GM15510 (cell line): ENCODE measurements around the gene RAB8B.

Source experiments
- POLR2A ChIP-seq: IDR thresholded peaks from 3 replicates; pipeline ENCODE4 v1.6.1; 2011; ENCODE audit warnings: borderline replicate concordance; ENCODE audit not compliant: insufficient read length; ENCODE audit errors: extremely low read depth

Gene RAB8B

DNA sequence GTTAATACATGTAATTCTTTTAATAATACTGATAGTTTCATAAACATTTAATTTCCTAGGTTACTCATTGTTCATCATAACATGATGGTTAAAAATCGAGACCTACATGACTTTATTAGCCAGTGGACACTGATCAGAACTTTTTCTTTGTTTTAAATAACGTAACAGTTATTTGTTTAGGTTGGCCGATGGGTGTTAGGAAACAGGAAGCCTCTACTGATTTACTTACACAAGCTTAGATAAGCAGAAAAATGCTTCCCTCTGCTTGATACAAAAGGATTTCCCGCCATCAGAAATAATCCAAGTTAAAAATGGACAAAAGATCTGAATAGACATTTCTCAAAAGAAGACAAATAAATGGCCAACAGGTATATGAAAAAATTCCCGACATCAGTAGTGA is 71.4 kb downstream of the RAB8B start:
- TF ChIP-seq POLR2A, result no peak

DNA sequence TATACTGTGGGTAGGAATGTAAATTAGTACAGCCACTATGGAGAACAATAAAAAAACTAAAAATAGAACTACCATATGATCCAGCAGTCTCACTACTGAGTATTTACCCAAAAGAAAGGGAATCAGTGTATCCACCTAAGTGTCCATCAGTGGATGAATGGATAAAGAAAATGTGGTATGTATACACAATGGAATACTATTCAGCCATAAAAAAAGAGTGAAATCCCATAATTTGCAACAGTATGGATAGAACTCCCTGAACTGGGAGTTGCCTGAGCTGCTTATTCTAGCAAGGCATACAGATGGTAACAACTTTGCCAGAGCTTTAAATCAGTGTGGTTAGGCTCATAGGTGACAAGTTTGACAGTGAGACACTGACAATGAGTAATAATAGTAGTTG is 71.9 kb downstream of the RAB8B start:
- no peak for TF ChIP-seq POLR2A

DNA sequence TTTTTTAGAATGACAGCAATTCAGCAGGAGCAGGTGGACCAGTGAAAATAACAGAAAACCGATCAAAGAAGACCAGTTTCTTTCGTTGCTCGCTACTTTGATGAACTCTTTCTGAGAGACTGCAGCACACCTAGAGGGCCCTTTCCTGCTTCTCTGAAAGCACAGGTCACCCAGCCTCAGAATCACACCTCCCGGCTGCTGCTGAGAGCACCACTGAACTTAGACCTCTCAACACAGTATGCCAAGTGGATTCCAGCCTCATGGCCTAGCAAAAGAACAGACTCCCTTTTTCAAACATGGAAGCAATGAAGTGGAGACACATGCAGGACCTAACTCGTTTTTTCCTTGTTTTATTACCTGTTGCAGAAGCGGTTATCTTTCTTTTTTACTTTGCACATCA is 74.1 kb downstream of the RAB8B start:
- no peak for TF ChIP-seq POLR2A

DNA sequence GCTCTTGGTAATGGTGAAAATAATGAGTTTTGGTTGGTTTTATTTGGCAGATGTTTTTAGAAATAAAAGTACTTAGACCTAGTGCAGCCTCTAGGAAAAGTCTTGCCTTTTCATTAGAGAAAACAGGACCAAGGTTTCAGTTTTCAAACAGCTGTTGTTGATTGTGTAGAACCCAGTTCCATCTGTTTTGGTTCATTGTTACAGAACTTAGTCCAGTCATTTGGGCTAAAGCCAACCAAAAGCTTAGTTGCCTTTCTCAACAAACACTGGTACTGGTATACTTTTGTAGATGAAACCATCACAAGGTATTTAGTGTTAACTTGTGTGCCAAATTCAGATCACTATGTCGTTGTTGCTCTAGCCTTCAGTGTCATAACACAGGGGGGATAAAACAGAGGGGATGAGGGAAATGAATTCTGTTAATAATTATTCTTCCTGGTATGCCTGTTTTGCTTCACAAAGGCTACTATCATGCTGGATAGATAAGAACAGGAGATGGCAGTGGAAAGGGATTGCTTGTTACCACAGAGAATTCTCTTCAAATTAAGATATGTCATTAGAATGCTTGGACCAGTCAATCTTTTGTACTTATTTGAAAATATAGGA is 75.4 kb downstream of the RAB8B start:
- no peak for TF ChIP-seq POLR2A

DNA sequence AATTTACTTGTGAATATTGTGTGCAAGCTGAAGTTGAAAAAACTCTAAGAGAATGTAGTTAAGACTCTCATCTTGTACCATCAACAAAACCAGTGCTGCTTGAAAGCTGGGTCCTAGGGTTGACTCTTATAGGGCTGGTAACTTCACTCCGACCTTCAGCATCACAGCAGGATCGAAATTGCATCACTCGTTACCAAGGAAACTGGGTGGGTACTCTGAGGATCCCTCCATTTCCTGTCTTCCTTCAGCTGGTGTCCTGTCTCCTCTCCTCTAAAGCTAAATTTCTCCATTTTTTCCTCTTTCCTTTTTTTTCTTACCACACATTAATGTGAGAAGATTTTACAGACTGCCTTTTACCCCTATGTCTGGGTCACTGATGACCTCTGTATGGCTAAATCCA is 85.0 kb downstream of the RAB8B start:
- TF ChIP-seq POLR2A, result no peak

DNA sequence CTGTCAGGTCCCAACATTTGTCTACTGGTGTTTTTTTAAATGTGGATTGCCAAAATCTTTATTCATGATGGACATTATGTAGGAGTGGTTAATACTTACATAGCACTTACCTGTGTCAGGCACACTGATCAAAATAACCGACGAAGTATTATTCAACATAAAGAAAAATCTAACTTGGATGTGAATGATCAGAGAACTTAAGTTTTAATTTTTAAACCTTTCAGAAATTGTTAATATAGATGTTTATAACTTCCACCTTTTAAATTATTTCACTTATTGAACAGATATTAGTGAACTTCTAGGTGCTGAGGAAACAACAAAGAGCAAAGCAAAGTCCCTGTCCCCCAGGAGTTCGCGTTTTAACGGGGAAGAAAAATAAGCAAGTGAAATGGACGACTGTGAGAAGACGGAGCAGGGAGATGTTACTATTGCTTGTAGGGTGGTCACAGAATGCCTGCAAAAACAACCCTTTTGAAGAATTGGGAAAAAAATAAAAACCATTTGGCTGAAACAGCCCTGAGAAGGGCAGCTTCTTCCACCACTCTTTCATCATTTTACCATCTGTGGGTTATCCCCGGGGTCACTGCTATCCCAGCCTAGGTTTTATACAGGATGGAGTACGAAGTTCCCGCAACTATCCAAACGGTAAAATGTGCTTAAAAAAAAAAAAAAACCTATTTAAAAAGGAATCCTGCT is 87.1 kb downstream of the RAB8B start:
- TF ChIP-seq POLR2A, result no peak

DNA sequence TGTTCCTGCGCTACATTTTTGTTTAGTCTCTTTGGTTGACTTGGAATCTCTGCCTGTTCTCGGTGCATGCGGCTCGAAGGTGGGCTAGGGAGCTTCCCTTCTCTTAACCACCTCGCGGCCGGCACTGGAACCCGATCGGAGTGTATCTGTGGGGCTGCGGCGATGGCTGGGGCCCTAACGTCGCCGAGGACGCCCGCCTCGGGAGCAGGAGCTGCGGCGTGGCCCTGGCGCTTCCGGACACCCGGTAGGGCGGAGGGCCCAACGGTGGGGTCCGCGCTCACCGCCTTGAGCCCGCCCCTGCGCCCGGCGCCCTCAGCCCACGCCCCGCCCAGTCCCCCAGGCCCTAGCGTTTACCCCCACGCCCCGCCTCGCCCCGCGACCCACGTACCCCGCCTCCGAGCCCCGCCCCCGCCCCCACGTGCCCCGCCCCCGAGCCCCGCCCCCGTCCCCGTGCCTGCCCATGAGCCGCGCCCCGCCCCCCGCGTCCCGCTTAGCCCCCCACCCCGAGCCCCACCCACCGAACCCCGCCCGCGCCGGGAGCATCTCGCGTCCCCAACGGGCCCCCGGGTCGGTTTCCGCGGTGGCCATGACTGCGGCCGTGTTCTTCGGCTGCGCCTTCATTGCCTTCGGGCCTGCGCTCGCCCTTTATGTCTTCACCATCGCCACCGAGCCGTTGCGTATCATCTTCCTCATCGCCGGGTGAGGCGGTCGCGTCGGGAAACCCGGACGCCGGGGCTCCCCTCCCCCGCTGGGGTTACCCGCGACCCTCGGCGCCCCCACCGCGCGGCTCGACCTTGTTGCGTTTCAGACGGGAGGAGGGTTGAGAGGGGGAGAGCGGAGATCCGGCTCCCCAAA is 87.9 kb downstream of the RAB8B start, which contains the start of gene APH1B:
TSS of gene APH1B (plus strand) at position 568 of the 855 bp plus-strand sequence. CDS start at position 587, 19 bp downstream.
- peak; percentile 65 for TF ChIP-seq POLR2A

DNA sequence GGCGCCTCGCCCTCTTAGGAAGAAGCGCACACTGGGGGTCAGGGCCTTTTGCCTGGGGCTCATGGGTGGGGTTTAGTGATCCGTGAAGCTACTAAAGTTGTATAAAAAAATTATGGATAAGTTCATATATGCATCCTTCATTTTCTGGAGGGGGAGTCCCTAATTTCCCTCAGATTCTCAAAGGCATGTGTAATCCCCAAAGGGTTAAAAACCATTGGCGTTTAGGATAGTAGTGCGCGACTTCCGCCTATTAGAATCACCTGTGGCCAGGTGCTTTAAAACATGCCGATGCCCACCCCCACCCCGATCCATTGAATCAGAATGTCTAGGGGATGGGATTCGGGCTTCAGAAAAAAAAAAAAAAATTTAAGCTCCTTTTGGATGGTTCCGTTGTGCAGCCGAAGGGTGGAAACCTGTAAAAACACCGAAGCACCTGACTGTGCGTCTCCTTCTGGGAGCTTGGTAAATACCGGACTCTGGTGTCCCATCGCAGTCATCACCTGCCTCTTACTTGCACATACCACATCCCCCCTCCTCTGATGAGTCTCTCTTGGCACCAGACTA is 88.6 kb downstream of the RAB8B start:
- no peak for TF ChIP-seq POLR2A

DNA sequence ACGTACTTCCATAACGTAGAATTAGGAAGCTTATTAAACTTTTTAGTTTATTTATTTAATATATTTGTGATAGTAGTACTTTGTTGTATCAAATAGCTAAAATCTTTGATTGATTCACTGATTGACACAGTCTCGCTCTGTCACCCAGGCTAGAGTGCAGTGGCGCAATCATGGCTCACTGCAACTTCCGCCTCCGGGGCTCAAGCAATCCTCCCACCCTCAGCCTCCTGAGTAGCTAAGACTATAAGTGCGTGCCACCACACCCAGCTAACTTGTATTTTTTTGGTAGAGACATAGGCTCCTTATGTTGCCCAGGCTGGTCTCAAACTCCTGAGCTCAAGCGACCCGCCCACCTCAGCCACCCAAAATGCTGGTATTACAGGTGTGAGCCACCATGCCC is 93.7 kb downstream of the RAB8B start:
- TF ChIP-seq POLR2A, result no peak

DNA sequence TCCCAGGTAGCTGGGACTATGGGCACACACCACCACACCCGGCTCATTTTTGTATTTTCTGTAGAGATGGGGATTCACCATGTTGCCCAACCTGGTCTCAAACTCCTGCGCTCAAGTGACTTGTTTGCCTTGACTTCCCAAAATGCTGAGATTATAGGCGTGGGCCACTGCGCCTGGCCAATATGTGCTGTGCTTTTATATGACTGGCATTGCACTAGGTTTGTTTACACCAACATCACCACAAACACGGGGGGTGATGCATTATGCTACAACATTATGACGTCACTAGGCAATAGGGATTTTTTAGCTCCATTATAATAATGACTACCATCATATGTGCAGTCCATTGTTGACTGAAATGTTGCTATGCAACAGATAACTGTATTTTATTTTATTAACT is 94.9 kb downstream of the RAB8B start:
- no peak for TF ChIP-seq POLR2A

DNA sequence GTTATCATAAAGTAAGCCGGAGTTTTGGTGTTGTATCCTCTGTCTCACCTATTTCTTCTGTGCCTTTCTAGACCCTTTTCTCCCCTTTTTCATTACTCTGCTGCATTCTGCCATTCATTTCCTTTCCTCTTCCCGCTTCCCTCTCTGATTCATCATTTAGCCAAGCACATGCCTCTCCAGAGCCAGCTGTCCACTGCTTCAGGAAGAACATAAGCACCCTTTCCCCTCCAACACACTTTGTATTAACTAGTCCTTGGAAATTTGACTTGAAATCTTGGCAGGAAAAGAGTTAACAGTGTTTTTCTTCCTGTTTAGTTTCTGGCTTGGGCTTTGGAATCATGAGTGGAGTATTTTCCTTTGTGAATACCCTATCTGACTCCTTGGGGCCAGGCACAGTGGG is 97.7 kb downstream of the RAB8B start:
- TF ChIP-seq POLR2A, result no peak

DNA sequence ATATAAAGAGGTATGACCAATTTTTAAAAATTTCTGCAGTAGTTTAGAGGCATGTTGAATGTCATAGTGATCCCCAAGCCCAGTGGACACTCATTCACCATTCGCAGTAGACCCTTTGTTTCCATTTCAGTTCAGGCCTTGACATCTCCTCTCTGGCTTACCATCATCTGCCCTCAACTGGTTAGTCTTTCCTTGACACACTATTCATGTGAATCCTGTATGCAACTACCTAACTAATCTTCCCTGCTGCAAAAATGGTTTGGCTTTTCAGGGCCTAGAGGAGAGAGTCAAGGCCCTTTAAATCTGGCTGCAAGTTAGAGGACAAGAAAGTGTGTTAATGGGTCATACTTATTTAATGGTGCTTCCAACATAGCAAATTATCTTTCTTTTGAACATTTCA is 98.9 kb downstream of the RAB8B start:
- TF ChIP-seq POLR2A, result no peak

DNA sequence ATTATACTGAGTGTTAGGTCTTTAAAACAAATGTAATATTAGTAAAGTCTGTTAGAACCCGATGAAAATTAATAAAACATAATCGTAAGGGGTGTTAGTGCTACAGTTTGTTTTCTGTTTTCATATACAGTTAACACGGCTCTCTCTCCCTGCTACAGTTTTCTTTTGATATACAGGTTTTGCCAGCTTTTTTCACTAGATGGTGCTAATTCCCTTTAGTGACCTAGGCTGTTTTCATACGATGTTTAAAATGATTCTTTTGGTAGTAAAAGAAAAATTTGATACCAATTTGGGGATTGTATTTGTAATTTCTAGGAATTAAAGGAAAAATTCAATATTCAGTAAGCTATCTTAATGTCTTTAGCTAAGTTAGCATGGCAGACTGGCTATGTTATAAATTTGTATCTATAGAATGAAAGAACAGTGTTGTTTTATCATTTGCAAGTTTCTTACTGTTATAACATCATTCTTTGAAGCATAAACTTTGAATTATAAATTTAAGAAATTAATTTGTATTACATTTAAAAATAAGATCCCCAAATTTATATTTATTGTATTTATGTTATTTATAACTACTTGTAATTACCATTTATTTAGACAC is 99.5 kb downstream of the RAB8B start:
- no peak for TF ChIP-seq POLR2A

DNA sequence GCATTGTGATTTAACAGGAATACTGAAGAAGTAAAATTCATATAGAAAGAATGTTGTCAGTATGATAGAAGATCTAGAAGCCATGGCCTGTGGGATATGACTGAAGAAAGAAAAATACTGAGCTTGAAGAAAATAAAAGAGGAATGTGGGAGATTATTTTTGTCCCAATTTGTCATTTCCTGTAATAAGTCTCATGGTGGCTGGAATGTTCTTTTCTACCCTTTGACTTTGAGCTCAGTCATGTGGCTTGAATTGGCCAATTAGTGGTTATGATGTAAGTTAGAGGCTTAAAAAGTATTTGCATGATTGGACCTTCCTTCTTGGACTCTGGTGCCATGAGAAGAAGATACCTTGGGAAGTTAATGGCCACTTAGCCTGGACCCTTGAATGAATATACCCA is 102.1 kb downstream of the RAB8B start:
- TF ChIP-seq POLR2A, result no peak

DNA sequence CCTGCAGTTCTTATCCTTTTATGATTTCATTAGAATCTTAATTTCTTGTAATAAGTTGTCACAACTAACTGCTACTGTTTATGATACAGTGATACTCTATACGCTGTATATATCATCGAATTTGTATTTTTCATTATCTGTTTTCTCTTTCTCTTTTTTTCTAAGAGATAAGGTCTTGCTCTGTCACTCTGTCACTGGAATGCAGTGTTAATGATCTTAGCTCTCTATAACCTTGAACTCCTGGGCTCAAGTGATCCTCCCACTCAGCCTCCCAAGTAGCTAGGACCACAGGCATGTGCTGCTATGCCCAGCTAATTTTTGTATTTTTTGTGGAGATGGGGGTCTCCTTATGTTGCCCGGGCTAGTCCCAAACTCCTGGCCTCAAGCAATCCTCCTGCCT is 102.8 kb downstream of the RAB8B start:
- TF ChIP-seq POLR2A, result no peak
